Astrocyte of the spinal cord (primary cell): ENCODE measurements around the gene KCTD20.

Experiments
- DNase-seq: peaks from one replicate; pipeline ENCODE4 v3.0.0; 2011; ENCODE audit warnings: low read depth, low spot score
- H3K4me3 ChIP-seq: 2 replicates; pipeline ENCODE4 v1.5.1; 2011; ENCODE audit warnings: low read depth, mild to moderate bottlenecking, low read length, moderate library complexity
- CTCF ChIP-seq: IDR thresholded peaks from 2 replicates; pipeline ENCODE4 v1.5.1; 2012; ENCODE audit warnings: low read depth, mild to moderate bottlenecking, low read length, inconsistent platforms
- in situ Hi-C: cut with HindIII; loops from 2 replicates; pipeline ENCODE4 v1.10.0; 2017; ENCODE audit warnings: low sequenced_read_pairs

Gene KCTD20

GRCh38 chr6:36428911-36429310 lies 13.9 kb upstream of the KCTD20 start:
- DNase-seq: no peak
- no peak overlapping the region for H3K4me3 ChIP-seq
- peak; percentile 49 for TF ChIP-seq CTCF
- in situ Hi-C loops: no loop called here

GRCh38 chr6:36430351-36430750 lies 12.4 kb upstream of the KCTD20 start:
- in situ Hi-C loops: no loop called here
- no peak overlapping the region for H3K4me3 ChIP-seq
- DNase-seq: no peak
- TF ChIP-seq CTCF: no peak

- in situ Hi-C loops: no loop called here
- H3K4me3 ChIP-seq: no peak overlapping the region
- DNase-seq: no peak
- TF ChIP-seq CTCF: no peak
Measured at GRCh38 chr6:36431197-36431596, 11.6 kb upstream of the KCTD20 start.

- DNase-seq: peak; percentile 55
- in situ Hi-C loops: no loop called here
- TF ChIP-seq CTCF: no peak
- H3K4me3 ChIP-seq: no peak overlapping the region
Measured at GRCh38 chr6:36432151-36432671, 10.6 kb upstream of the KCTD20 start.

- no peak for TF ChIP-seq CTCF
- no peak overlapping the region for H3K4me3 ChIP-seq
- in situ Hi-C loops: no loop called here
- DNase-seq: peak; percentile 43
Measured at GRCh38 chr6:36436466-36436865, 6.3 kb upstream of the KCTD20 start.

- in situ Hi-C loops: no loop called here
- DNase-seq: peak; percentile 99
- no peak for TF ChIP-seq CTCF
- no peak overlapping the region for H3K4me3 ChIP-seq
Measured at GRCh38 chr6:36441307-36441894, 1.4 kb upstream of the KCTD20 start.
